Measurements from ENCODE around the gene MAP3K13.

Gene MAP3K13

GRCh38 chr3:185421577-185422232, 58.8 kb downstream of the MAP3K13 start:
- H3K4me2 ChIP-seq (ENCODE audit: low read length): no peak overlapping the region
- no peak for TF ChIP-seq EZH2phosphoT487 (IDR thresholded peaks at IDR 0.05; ENCODE audit: low read depth)
- TF ChIP-seq CTCF (IDR thresholded peaks at IDR 0.05; ENCODE audit: low read depth, low read length): no peak

GRCh38 chr3:185422677-185423076, 59.7 kb downstream of the MAP3K13 start:
- Histone ChIP-seq H4K20me1 (ENCODE audit: insufficient read depth, low read length) (no peaks in the 10 kb centered on the region), H3K9ac (ENCODE audit: low read length) (no peak overlapping the region), H3K9me3 (ENCODE audit: insufficient read depth, low read length) (no peaks in the 10 kb centered on the region), H3K4me2 (ENCODE audit: low read length) (no peak overlapping the region), H3K79me2 (ENCODE audit: low read length) (no peaks in the 10 kb centered on the region), H3K36me3 (replicated peaks; ENCODE audit: low read depth, low read length) (no peaks in the 10 kb centered on the region), H2AFZ (ENCODE audit: low read depth, low read length) (no peak overlapping the region), H3K27me3 (ENCODE audit: low read depth, low read length) (no peaks in the 10 kb centered on the region), H3K4me3 (ENCODE audit: low read length) (no peak overlapping the region), H3K27ac (ENCODE audit: low read length) (no peak overlapping the region), H3K4me1 (ENCODE audit: low read length) (peaks cover 23% of the 10 kb centered on the region)
- TF ChIP-seq EZH2phosphoT487 (IDR thresholded peaks at IDR 0.05; ENCODE audit: low read depth): no peak
- no peak for TF ChIP-seq CTCF (IDR thresholded peaks at IDR 0.05; ENCODE audit: low read depth, low read length)

More at GRCh38 chr3:185421577-185422232, 58.8 kb downstream of the MAP3K13 start:
- Histone ChIP-seq H3K79me2 (ENCODE audit: low read length) (no peaks in the 10 kb centered on the region), H3K27me3 (ENCODE audit: low read depth, low read length) (no peaks in the 10 kb centered on the region), H3K27ac (ENCODE audit: low read length) (no peak overlapping the region), H3K9ac (ENCODE audit: low read length) (no peak overlapping the region), H3K36me3 (replicated peaks; ENCODE audit: low read depth, low read length) (no peaks in the 10 kb centered on the region), H3K4me3 (ENCODE audit: low read length) (no peak overlapping the region), H3K9me3 (ENCODE audit: insufficient read depth, low read length) (no peaks in the 10 kb centered on the region), H2AFZ (ENCODE audit: low read depth, low read length) (no peak overlapping the region), H3K4me1 (ENCODE audit: low read length) (peaks cover 23% of the 10 kb centered on the region), H4K20me1 (ENCODE audit: insufficient read depth, low read length) (no peaks in the 10 kb centered on the region)

GRCh38 chr3:185423178-185423577, 60.2 kb downstream of the MAP3K13 start:
- Histone ChIP-seq H3K36me3 (replicated peaks; ENCODE audit: low read depth, low read length) (no peaks in the 10 kb centered on the region), H3K4me3 (ENCODE audit: low read length) (no peak overlapping the region), H2AFZ (ENCODE audit: low read depth, low read length) (no peak overlapping the region), H3K79me2 (ENCODE audit: low read length) (no peaks in the 10 kb centered on the region), H3K4me2 (ENCODE audit: low read length) (no peak overlapping the region), H3K27ac (ENCODE audit: low read length) (no peak overlapping the region), H3K27me3 (ENCODE audit: low read depth, low read length) (no peaks in the 10 kb centered on the region), H3K4me1 (ENCODE audit: low read length) (peaks cover 23% of the 10 kb centered on the region), H3K9me3 (ENCODE audit: insufficient read depth, low read length) (no peaks in the 10 kb centered on the region), H3K9ac (ENCODE audit: low read length) (no peak overlapping the region), H4K20me1 (ENCODE audit: insufficient read depth, low read length) (no peaks in the 10 kb centered on the region)
- TF ChIP-seq EZH2phosphoT487 (IDR thresholded peaks at IDR 0.05; ENCODE audit: low read depth) (no peak), CTCF (IDR thresholded peaks at IDR 0.05; ENCODE audit: low read depth, low read length) (no peak)

- Histone ChIP-seq H3K79me2 (ENCODE audit: low read length) (no peaks in the 10 kb centered on the region), H3K4me1 (ENCODE audit: low read length) (peaks cover 15% of the 10 kb centered on the region), H2AFZ (ENCODE audit: low read depth, low read length) (no peak overlapping the region), H3K4me2 (ENCODE audit: low read length) (no peak overlapping the region), H3K4me3 (ENCODE audit: low read length) (no peak overlapping the region), H3K36me3 (replicated peaks; ENCODE audit: low read depth, low read length) (no peaks in the 10 kb centered on the region), H3K9me3 (ENCODE audit: insufficient read depth, low read length) (no peaks in the 10 kb centered on the region), H4K20me1 (ENCODE audit: insufficient read depth, low read length) (no peaks in the 10 kb centered on the region), H3K27ac (ENCODE audit: low read length) (no peak overlapping the region), H3K27me3 (ENCODE audit: low read depth, low read length) (no peaks in the 10 kb centered on the region), H3K9ac (ENCODE audit: low read length) (no peak overlapping the region)
- TF ChIP-seq EZH2phosphoT487 (IDR thresholded peaks at IDR 0.05; ENCODE audit: low read depth) (no peak), CTCF (IDR thresholded peaks at IDR 0.05; ENCODE audit: low read depth, low read length) (no peak)
Measured at GRCh38 chr3:185424435-185424834, 61.5 kb downstream of the MAP3K13 start.
